B cell (primary cell): ENCODE data around the gene CDK8. TPM values are rescaled to one million over a fixed set of nuclear protein-coding genes. Genes with fewer than 3 reads are reported as not detected.

Experiments used
- ATAC-seq: fragments of 200-7000 bp; cut with Tn5 transposase; one replicate; pipeline ENCODE4 v1.10.0; 2021; ENCODE audit warnings: low read depth, mild to moderate bottlenecking, moderate number of reproducible peaks, moderate library complexity
- CTCF ChIA-PET: fragments of 350-600 bp; sonication (Branson Sonifier 250); formaldehyde crosslinking; loops from one replicate; lab custom pipeline; 2021; ENCODE audit warnings: antibody characterized with exemption, inconsistent platforms; lab: Charles Lee
- POLR2A ChIA-PET: fragments of 350-600 bp; sonication (Branson Sonifier 250); formaldehyde crosslinking; loops from one replicate; lab custom pipeline; 2021; ENCODE audit warnings: antibody characterized with exemption; lab: Charles Lee
- DNase-seq: peaks from one replicate; pipeline ENCODE4 v3.0.0; 2013
- H2AFZ ChIP-seq: 2 replicates; pipeline ENCODE4 v1.6.1; 2012; ENCODE audit warnings: mild to moderate bottlenecking, low read depth, low read length; ENCODE audit not compliant: insufficient read depth, poor library complexity, severe bottlenecking
- H3K27ac ChIP-seq, 2 donors: 1 replicate in 1 of 2; 2 replicates in 1 of 2; pipeline ENCODE4 v1.5.1; 2012 to 2013; ENCODE audit warnings: low read length in 2 of 2, mild to moderate bottlenecking in 2 of 2, moderate library complexity in 1 of 2
- H3K27me3 ChIP-seq, 4 experiments: fragments of 200-600 bp in 1 of 4; sonication (generic) in 1 of 4; replicated peaks in 1 of 4; 1 replicate in 2 of 4; 2 replicates in 2 of 4; pipeline versions ENCODE4 v1.6.1 to v1.7.0; 2013 to 2016; ENCODE audit warnings: low read length in 3 of 4, mild to moderate bottlenecking in 2 of 4, mixed read lengths in 1 of 4, moderate library complexity in 1 of 4; ENCODE audit not compliant: insufficient read depth in 4 of 4, control insufficient read depth in 3 of 4; ENCODE audit errors: control extremely low read depth in 1 of 4
- H3K36me3 ChIP-seq, 2 experiments: replicated peaks in 1 of 2; 1 replicate in 1 of 2; 2 replicates in 1 of 2; pipeline versions ENCODE4 v1.6.1 to v1.7.1; 2013; ENCODE audit warnings: low read length in 1 of 2; ENCODE audit not compliant: insufficient read depth in 2 of 2, control insufficient read depth in 1 of 2; ENCODE audit errors: control extremely low read depth in 1 of 2, extremely low read depth in 1 of 2
- H3K4me1 ChIP-seq, 2 donors: fragments of 200-600 bp in 1 of 2; sonication (generic) in 1 of 2; 1 replicate in 1 of 2; 2 replicates in 1 of 2; pipeline versions ENCODE4 v1.5.1 to v1.6.1; 2013 to 2017; ENCODE audit warnings: low read length in 2 of 2; ENCODE audit not compliant: control insufficient read depth in 2 of 2, insufficient read depth in 2 of 2
- H3K4me2 ChIP-seq: replicated peaks from 2 replicates; pipeline ENCODE3; 2012; ENCODE audit warnings: mild to moderate bottlenecking, low read depth, low read length; ENCODE audit not compliant: poor library complexity, severe bottlenecking
- H3K4me3 ChIP-seq, 5 experiments: fragments of 200-600 bp in 1 of 5; sonication (generic) in 1 of 5; 1 replicate in 3 of 5; 2 replicates in 2 of 5; pipeline versions ENCODE4 v1.5.1 to v1.7.0; 2011 to 2016; ENCODE audit warnings: low read length in 4 of 5, mild to moderate bottlenecking in 4 of 5, low read depth in 2 of 5, control low read depth in 1 of 5, moderate library complexity in 1 of 5; ENCODE audit not compliant: insufficient read depth in 1 of 5; ENCODE audit errors: control extremely low read depth in 1 of 5, extremely low read depth in 1 of 5
- H3K79me2 ChIP-seq: fragments of 200-600 bp; sonication (generic); one replicate; pipeline ENCODE4 v1.6.0; 2016; ENCODE audit warnings: low read length; ENCODE audit not compliant: control insufficient read depth, insufficient read depth
- H3K9ac ChIP-seq: fragments of 200-600 bp; sonication (generic); 2 replicates; pipeline ENCODE4 v1.6.1; 2017; ENCODE audit warnings: mild to moderate bottlenecking, low read length, moderate library complexity
- H3K9me3 ChIP-seq, 3 donors: one replicate each; pipeline versions ENCODE4 v1.6.1 to v1.7.1; 2013; ENCODE audit warnings: low read length in 2 of 3; ENCODE audit not compliant: control insufficient read depth in 2 of 3, insufficient read depth in 1 of 3; ENCODE audit errors: control extremely low read depth in 1 of 3
- H4K20me1 ChIP-seq: 2 replicates; pipeline ENCODE4 v1.6.0; 2012; ENCODE audit warnings: mild to moderate bottlenecking, low read length; ENCODE audit not compliant: insufficient read depth, control insufficient read depth, poor library complexity, severe bottlenecking
- H3K27ac Mint-ChIP-seq: one replicate; pipeline ENCODE4 v1.8.0; 2021; ENCODE audit warnings: mixed read lengths
- H3K27me3 Mint-ChIP-seq: one replicate; pipeline ENCODE4 v1.8.0; 2021; ENCODE audit warnings: mixed read lengths
- H3K4me1 Mint-ChIP-seq: one replicate; pipeline ENCODE4 v1.8.0; 2021; ENCODE audit warnings: mixed read lengths
- H3K4me3 Mint-ChIP-seq: one replicate; pipeline ENCODE4 v1.8.0; 2021; ENCODE audit warnings: mixed read lengths
- H3K9me3 Mint-ChIP-seq: one replicate; pipeline ENCODE4 v1.8.0; 2022; ENCODE audit warnings: mixed read lengths; ENCODE audit not compliant: insufficient read depth
- CTCF ChIP-seq: fragments of 200-600 bp; IDR thresholded peaks from one replicate; pipeline ENCODE4 v1.8.0; 2022; ENCODE audit warnings: antibody characterized with exemption, mild to moderate bottlenecking
- EZH2 ChIP-seq: IDR thresholded peaks from 2 replicates; pipeline ENCODE4 v1.6.1; 2012; ENCODE audit warnings: borderline replicate concordance, low read depth, mild to moderate bottlenecking, moderate library complexity, low read length; ENCODE audit not compliant: insufficient read depth, poor library complexity, severe bottlenecking
- WGBS: methylation state at CpG from one replicate; pipeline ENCODE4 v1.1.5; 2013; ENCODE audit warnings: missing lambda C conversion rate; ENCODE audit not compliant: insufficient coverage; 5-methylcytosine and 5-hydroxymethylcytosine counted together
- intact Hi-C: fragments of 100-400 bp; cut with micrococcal nuclease; formaldehyde crosslinking; loops from one replicate; pipeline ENCODE4 v1.10.0; 2022
- polyA plus RNA-seq: library from polyadenylated mRNA; depleted of rRNA; stranded (reverse); fragments of >200 nt; gene quantifications from 2 replicates; pipeline ENCODE4 v1.2.3, GENCODE V29; 2012
- total RNA-seq, 2 donors: library from RNA; stranded (reverse); fragments of 120-200 nt in 1 of 2; gene quantifications; 1 replicate in 1 of 2; 2 replicates in 1 of 2; pipeline versions ENCODE4 v1.2.3 to v1.2.4, GENCODE V29; 2013 to 2022

CDK8 gene
- total and polyA plus RNA-seq, 2 donors (not counting 1 experiment from before 2014, with no cell fraction given): 10.8 to 13.5 TPM

- no peaks in the 10 kb centered on the region for H3K4me1 Mint-ChIP-seq
- intact Hi-C loops: no loop called here
- Histone ChIP-seq H3K27me3 (no peaks in the 10 kb centered on the region), H3K9me3 (no peaks in the 10 kb centered on the region), H4K20me1 (no peaks in the 10 kb centered on the region), H3K4me3 (no peak overlapping the region), H2AFZ (no peak overlapping the region), H3K27ac (no peak overlapping the region), H3K9ac (no peak overlapping the region), H3K36me3 (no peaks in the 10 kb centered on the region), H3K79me2 (no peaks in the 10 kb centered on the region), H3K4me1 (no peaks in the 10 kb centered on the region), H3K4me2 (no peak overlapping the region)
- ChIA-PET POLR2A (no interaction called here), CTCF (interaction anchor here (1.5 kb wide), 1 partner anchor 328 kb away, joined by 4 read pairs; no protein-coding TSS in a partner anchor)
- no peaks in the 10 kb centered on the region for H3K9me3 Mint-ChIP-seq
- H3K27ac Mint-ChIP-seq: no peak overlapping the region
- no CpG with 5 or more reads among the region's 2 CpGs for WGBS
- ATAC-seq: no peak
- TF ChIP-seq CTCF (no peak), EZH2 (no peak)
- no peak for DNase-seq
- no peak overlapping the region for H3K4me3 Mint-ChIP-seq
- H3K27me3 Mint-ChIP-seq: no peaks in the 10 kb centered on the region
Observed at GRCh38 chr13:26370553-26370952, 116.6 kb downstream of the CDK8 start.

- Mint-ChIP-seq H3K27me3 (no peaks in the 10 kb centered on the region), H3K4me3 (no peak overlapping the region), H3K4me1 (no peaks in the 10 kb centered on the region), H3K27ac (no peak overlapping the region), H3K9me3 (no peaks in the 10 kb centered on the region)
- peaks cover 0 to under 1% of the 10 kb centered on the region in 2 experiments for H3K36me3 ChIP-seq
- ChIA-PET POLR2A (no interaction called here), CTCF (no interaction called here)
- no peaks in the 10 kb centered on the region for H3K27me3 ChIP-seq
- H2AFZ ChIP-seq: no peak overlapping the region
- no peaks in the 10 kb centered on the region for H3K9me3 ChIP-seq
- H3K4me1 ChIP-seq: no peaks in the 10 kb centered on the region
- no peaks in the 10 kb centered on the region for H4K20me1 ChIP-seq
- 40% methylated on average over 1 of the region's 2 CpGs for WGBS
- no peak for ATAC-seq
- no peaks in the 10 kb centered on the region for H3K79me2 ChIP-seq
- TF ChIP-seq CTCF (no peak), EZH2 (no peak)
- no peak overlapping the region for H3K27ac ChIP-seq
- H3K4me3 ChIP-seq: no peak overlapping the region
- intact Hi-C loops: no loop called here
- DNase-seq: no peak
- H3K9ac ChIP-seq: no peak overlapping the region
- no peak overlapping the region for H3K4me2 ChIP-seq
Observed at GRCh38 chr13:26372747-26373146, 118.8 kb downstream of the CDK8 start.
